Stimulated activated CD4-positive, alpha-beta T cell treated with anti-CD3 and anti-CD28 coated beads, Interleukin-4, amount 100 ng/mL, for 4 hours (primary cell): ENCODE results near the gene RBMY1J.
"Not testable (repeated sequence)": the region's sequence is repeated elsewhere in the genome, so short reads cannot be mapped to it uniquely, and the experiment has no call there.

Source experiments
- DNase-seq, 2 experiments: peaks; one replicate each; pipeline ENCODE4 v3.0.0-alpha.2; 2020

RBMY1J gene

GRCh38 chrY:22403110-22403509 lies at the start of gene RBMY1J:
TSS of gene RBMY1J (plus strand) at chrY:22403410. CDS start at chrY:22405448, 2,038 bp downstream.
- not testable (repeated sequence) for DNase-seq

DNA sequence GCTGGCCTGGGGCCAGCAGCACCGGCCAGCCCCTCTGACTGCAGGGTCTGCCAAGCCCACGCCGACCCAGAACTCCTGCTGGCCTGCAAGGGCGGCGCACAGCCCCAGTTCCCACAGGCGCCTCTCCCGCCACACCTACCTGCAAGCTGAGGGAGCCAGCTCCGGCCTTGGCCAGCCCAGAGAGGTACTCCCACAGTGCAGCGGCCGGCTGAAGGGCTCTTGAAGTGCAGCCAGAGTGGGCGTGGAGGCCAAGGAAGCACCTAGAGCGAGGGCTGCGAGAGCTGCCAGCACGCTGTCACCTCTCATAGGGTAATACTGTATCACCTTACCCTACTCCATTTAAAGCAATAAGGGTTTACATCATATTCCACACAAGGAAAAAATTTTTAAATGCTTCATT lies 35.8 kb upstream of the RBMY1J start:
- DNase-seq, result no peak

DNA sequence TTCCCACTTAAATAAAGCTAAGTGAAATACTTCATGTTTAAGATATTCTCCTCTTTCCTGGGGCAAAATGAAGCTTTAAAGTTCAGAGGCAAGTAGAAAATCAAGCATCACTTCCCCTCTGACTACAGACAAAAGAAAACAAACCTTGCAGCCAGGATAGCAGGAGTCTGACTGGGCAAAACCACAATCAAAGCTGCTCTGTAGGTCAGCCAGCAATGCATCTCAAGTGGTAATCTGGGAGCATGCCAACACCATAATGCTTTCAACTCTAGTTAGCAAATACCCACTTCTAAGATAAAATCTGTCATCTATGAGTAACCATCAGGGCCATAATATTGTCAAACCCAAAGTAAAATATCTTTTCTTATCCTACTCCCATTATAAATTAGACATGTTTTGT lies 32.6 kb upstream of the RBMY1J start:
- no peak for DNase-seq

- DNase-seq, result no peak
These were observed 29.7 kb upstream of the RBMY1J start for GRCh38 chrY:22373494-22373893.

DNA sequence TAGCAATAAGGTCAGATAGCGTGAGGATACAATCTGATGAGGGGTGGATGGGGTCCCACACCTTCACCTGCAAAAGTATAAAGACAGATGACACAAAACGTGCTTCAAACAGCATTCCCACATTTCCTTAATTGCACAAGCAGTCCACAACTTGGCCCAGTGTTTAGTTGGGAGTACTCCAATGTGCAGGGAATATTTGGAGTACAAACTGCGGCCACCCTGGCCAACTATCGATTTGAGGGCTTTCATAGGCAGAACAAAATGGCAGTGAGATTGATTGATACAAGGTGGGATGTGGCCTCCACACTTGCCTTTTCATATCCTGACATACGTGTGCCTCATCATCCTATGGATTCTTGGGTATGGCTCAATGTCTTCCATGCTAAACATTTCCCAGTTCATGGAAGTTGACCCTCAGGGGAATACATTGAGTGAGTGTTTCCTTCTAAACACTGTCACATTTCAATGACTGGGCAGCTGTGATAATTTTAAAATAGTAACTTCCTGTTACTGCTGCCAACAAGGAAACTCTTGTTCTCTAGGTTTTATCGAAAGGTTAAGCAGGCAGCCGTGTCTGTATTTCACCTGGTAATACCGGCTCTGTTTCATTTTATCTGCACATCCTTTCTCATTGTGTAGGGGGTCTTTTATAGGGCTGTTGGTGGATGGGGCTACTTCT lies 41.6 kb downstream of the RBMY1J start:
- DNase-seq, result not testable (repeated sequence)

- DNase-seq, result not testable (repeated sequence)
These were observed 52.3 kb downstream of the RBMY1J start for GRCh38 chrY:22455522-22455921.

DNA sequence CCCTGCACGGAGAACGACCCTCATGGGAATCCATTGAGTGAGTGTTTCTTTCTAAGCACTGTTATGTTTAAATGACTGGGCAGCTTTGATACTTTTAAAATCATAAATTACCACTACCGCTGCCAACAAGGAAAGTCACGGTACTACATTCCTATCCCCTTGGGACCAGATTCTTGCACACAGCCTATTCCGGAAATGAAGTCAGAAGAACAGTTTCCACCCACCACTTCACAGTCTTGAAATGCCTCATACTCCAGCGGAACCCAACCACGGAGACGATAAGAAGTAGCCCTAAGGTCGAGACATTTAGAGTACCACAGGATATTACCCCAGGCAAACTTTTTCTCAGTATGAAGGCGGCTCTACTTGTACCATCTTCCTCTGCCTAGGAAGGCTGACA lies 58.8 kb downstream of the RBMY1J start:
- DNase-seq, result not testable (repeated sequence)
